Nephron (organoid): ENCODE measurements around the gene SIK2.

Experiments
- H3K27ac Mint-ChIP-seq, 3 experiments: 2 replicates each; pipeline ENCODE4 v1.8.0; 2020; ENCODE audit warnings: mixed read lengths in 3 of 3, mild to moderate bottlenecking in 2 of 3, moderate library complexity in 1 of 3
- H3K27me3 Mint-ChIP-seq: 2 replicates; pipeline ENCODE4 v1.8.0; 2021; ENCODE audit warnings: low read depth, mild to moderate bottlenecking, moderate library complexity, mixed read lengths
- H3K36me3 Mint-ChIP-seq: 2 replicates; pipeline ENCODE4 v1.8.0; 2020; ENCODE audit warnings: low read depth, mixed read lengths
- H3K4me1 Mint-ChIP-seq: 2 replicates; pipeline ENCODE4 v1.8.0; 2020; ENCODE audit warnings: mixed read lengths
- H3K4me3 Mint-ChIP-seq, 3 experiments: 2 replicates each; pipeline ENCODE4 v1.8.0; 2020; ENCODE audit warnings: mild to moderate bottlenecking in 3 of 3, mixed read lengths in 3 of 3, moderate library complexity in 2 of 3
- H3K9me3 Mint-ChIP-seq: 2 replicates; pipeline ENCODE4 v1.8.0; 2020; ENCODE audit warnings: mixed read lengths
- CTCF ChIP-seq, 3 experiments: fragments of 200-600 bp; sonication (generic); IDR thresholded peaks; one replicate each; pipeline ENCODE4 v1.5.0; 2021; ENCODE audit warnings: antibody characterized with exemption in 3 of 3; ENCODE audit not compliant: unreplicated experiment in 3 of 3

SIK2 gene

DNA sequence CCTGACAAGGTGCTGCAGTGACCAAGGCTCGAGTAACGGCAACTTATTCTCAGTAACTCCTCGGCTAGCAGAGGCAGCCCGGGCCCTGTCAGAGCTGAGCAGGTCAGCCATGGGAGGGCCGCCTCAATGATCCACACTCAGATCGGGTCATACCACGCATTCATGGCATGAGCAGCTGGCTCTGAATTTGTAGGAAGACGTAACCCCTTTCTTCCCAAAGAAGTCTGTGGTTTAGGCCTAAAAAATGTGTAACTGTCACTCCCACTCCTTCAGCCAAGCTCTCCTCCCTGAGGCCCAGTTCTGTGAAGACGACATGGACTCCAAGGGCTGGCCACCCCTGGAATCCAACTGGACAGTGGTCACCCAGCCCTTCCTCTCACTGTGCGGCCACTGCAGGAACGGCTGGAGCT, 133.9 kb downstream of the SIK2 start:
- no peak for TF ChIP-seq CTCF (IDR thresholded peaks at IDR 0.05; ENCODE audit: unreplicated experiment in 3 of 3)
- Mint-ChIP-seq H3K4me3 (peak overlapping the region; percentile 18 to 80 (median 67)), H3K9me3 (no peaks in the 10 kb centered on the region), H3K36me3 (peaks cover 23% of the 10 kb centered on the region), H3K27me3 (no peaks in the 10 kb centered on the region), H3K27ac (peak overlapping the region; percentile 98 to 100 (median 99)), H3K4me1 (peaks cover 58% of the 10 kb centered on the region)

DNA sequence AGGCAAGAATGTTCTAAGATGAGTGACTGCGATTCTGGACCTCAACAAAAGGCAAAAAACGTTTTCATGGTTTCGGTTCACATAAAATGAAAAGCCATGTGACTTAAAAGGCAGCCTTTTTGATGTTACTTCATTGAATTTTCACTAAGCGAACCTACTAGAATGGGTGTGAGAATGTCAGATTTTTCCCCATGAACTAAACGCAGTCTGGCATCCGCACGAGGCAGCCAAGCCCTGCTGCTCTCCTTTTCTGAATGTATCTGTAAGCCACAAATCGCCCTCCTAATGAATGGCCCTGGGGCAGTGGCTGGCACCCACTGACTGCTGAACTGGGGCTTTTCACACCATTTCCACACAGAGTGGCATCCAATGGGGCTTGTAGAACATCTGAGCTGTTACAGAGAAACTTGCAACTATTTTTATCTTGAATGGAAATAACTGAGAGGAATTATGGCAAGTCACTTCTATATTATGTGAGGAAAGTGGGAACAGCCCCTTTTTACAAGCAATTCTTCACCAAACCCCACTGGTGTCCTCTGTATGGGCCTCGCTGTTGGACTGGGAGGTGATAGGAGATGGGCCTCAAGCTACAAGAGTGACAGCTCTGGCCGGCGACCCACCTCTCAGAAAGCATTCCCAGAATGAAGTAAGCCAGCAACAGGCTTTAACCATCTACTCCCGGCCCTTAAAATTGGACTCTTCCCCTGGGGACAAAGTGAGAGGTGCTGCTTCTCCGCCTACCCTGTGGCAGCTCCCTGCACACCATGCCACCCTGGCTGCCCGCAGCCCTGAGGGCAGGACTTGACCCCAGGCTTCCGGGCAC, 134.6 kb downstream of the SIK2 start:
- H3K27ac Mint-ChIP-seq, result peak overlapping the region; percentile 98 to 100 (median 99)
- H3K4me1 Mint-ChIP-seq, result peaks cover 51% of the 10 kb centered on the region
- H3K4me3 Mint-ChIP-seq, result peak overlapping the region in 2 of 3 experiments; percentile 52 to 80
- peaks cover 30% of the 10 kb centered on the region for H3K36me3 Mint-ChIP-seq
- TF ChIP-seq CTCF (IDR thresholded peaks at IDR 0.05; ENCODE audit: unreplicated experiment in 3 of 3), result no peak
- H3K9me3 Mint-ChIP-seq, result no peaks in the 10 kb centered on the region
- no peaks in the 10 kb centered on the region for H3K27me3 Mint-ChIP-seq

DNA sequence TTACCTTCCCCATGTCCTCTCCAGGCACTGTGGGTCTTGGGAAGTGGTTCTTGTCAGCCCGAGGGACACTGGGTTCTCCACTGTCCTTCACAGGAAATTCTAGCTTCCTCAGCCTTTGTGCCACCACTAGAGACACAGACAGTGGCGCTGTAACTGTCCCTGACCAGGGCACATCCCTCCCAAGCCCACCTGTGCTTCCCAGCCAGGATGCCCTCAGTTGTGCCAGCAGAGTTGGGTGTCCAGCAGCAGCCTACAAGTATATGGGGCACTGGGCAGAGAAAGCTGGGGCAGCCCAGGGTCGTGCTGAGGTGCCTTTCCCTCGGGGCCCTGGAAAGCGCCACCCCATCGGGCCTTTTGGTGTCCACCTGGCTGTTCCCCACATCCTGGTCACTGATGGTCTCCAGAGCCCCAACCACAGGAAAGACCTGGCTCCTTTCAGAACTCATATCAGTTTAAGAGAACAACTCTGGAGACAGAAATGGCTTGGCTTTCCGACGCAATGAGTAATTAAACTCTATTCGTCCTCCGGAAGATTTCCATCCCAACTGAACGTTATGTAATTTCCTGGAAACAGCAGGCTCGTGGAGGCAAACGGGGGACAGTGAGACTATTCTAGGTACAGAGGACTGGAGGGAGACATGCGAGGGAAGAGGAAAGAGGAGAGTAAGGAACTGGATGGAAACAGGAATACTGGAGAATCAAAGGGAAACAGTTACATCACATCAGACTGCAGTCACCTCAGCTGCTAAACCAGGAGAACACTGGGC, 135.4 kb downstream of the SIK2 start:
- H3K4me3 Mint-ChIP-seq, result peak overlapping the region in 1 of 3 experiments; percentile 20
- no peaks in the 10 kb centered on the region for H3K27me3 Mint-ChIP-seq
- peaks cover 36% of the 10 kb centered on the region for H3K36me3 Mint-ChIP-seq
- H3K9me3 Mint-ChIP-seq, result no peaks in the 10 kb centered on the region
- TF ChIP-seq CTCF (IDR thresholded peaks at IDR 0.05; ENCODE audit: unreplicated experiment in 3 of 3), result no peak
- peak overlapping the region; percentile 95 to 100 (median 98) for H3K27ac Mint-ChIP-seq
- peaks cover 48% of the 10 kb centered on the region for H3K4me1 Mint-ChIP-seq

GRCh38 chr11:111739299-111739698, 137.1 kb downstream of the SIK2 start:
- Mint-ChIP-seq H3K4me3 (no peak overlapping the region), H3K4me1 (peaks cover 36% of the 10 kb centered on the region), H3K27me3 (no peaks in the 10 kb centered on the region), H3K27ac (no peak overlapping the region), H3K36me3 (peaks cover 46% of the 10 kb centered on the region), H3K9me3 (no peaks in the 10 kb centered on the region)
- no peak for TF ChIP-seq CTCF (IDR thresholded peaks at IDR 0.05; ENCODE audit: unreplicated experiment in 3 of 3)

DNA sequence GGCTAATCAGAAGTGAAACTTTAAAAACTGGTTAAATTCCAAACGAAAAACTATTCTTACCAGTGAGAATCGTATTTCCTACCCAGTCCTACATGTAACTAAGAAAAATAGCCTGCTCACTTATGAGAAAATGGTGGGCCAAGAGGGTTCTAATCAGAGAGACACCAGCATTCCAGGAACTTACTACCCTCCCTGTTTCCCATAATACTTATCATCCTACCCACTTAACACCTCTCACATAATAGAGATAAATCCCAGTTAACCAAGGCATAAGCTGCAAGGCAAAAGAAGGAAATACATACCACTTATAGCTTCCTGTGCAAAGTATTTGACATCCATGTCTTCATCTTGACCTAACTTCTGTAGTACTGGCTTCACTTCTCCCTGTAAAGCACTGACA, 139.5 kb downstream of the SIK2 start:
- no peaks in the 10 kb centered on the region for H3K9me3 Mint-ChIP-seq
- no peak overlapping the region for H3K27ac Mint-ChIP-seq
- no peak overlapping the region for H3K4me3 Mint-ChIP-seq
- H3K4me1 Mint-ChIP-seq, result peaks cover 13% of the 10 kb centered on the region
- TF ChIP-seq CTCF (IDR thresholded peaks at IDR 0.05; ENCODE audit: unreplicated experiment in 3 of 3), result no peak
- no peaks in the 10 kb centered on the region for H3K27me3 Mint-ChIP-seq
- H3K36me3 Mint-ChIP-seq, result peaks cover 67% of the 10 kb centered on the region
